ENCODE results near the gene TRHDE. TPM values are rescaled to one million over a fixed set of nuclear protein-coding genes. Genes with fewer than 3 reads are reported as not detected.

The TRHDE gene
- total RNA-seq, 4 donors from 2014 or later = 0.49 to 5.8 (median 1.1) TPM

GRCh38 chr12:72293701-72294100, 21.5 kb downstream of the TRHDE start:
- no peak for DNase-seq (ENCODE audit: low spot score in 2 of 2)
- intact Hi-C loops (cut with DNase I; ENCODE audit: low total_unique reads) = no loop called here
- H3K4me3 ChIP-seq (ENCODE audit: low read depth, poor library complexity, severe bottlenecking) = no peak overlapping the region
- WGBS, 2 donors = 80 to 86% methylated on average over 6 of the region's 6 CpGs
- TF ChIP-seq POLR2A (IDR thresholded peaks at IDR 0.05) (no peak), CTCF (IDR thresholded peaks at IDR 0.05) (no peak)

- TF ChIP-seq POLR2A (IDR thresholded peaks at IDR 0.05) (no peak), CTCF (IDR thresholded peaks at IDR 0.05) (no peak)
- DNase-seq (ENCODE audit: low spot score in 2 of 2) = no peak
- H3K4me3 ChIP-seq (ENCODE audit: low read depth, poor library complexity, severe bottlenecking) = no peak overlapping the region
- intact Hi-C loops (cut with DNase I; ENCODE audit: low total_unique reads) = no loop called here
- 81 to 89% methylated on average over 6 to 8 of the region's 8 CpGs for WGBS, 2 donors
Observed at GRCh38 chr12:72295101-72295500, 22.9 kb downstream of the TRHDE start.

DNA sequence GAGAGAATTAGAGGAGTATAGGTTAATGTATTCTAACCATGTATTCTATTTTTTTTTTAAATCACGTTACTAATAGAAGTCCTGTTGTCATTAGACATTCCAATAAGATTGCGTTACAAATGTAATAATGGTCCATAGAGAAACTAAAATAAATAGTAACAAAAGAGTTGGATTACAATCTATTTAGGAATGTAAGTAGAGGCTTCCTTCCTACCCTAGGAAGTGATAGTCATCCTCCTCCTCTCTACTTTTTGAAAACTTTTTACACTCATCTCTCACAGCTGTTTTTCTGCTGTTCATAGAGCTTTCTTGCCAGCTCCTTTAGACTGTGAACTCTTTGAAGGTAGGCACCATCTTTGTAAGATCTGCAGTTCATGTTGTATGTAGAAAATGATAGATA, 23.6 kb downstream of the TRHDE start:
- no peak for TF ChIP-seq CTCF (IDR thresholded peaks at IDR 0.05)
- no peak for TF ChIP-seq POLR2A (IDR thresholded peaks at IDR 0.05)
- intact Hi-C loops (cut with DNase I; ENCODE audit: low total_unique reads) = no loop called here
- 78 to 82% methylated on average over 2 of the region's 2 CpGs for WGBS, 2 donors

GRCh38 chr12:72296389-72296788, 24.2 kb downstream of the TRHDE start:
- no peak for TF ChIP-seq POLR2A (IDR thresholded peaks at IDR 0.05)
- TF ChIP-seq CTCF (IDR thresholded peaks at IDR 0.05) = no peak
- intact Hi-C loops (cut with DNase I; ENCODE audit: low total_unique reads) = no loop called here
- DNase-seq (ENCODE audit: low spot score in 2 of 2) = no peak
- no peak overlapping the region for H3K4me3 ChIP-seq (ENCODE audit: low read depth, poor library complexity, severe bottlenecking)
- WGBS, 2 donors = 74 to 82% methylated on average over 2 of the region's 2 CpGs

More for the DNA sequence above, 23.6 kb downstream of the TRHDE start:
- H3K4me3 ChIP-seq (ENCODE audit: low read depth, poor library complexity, severe bottlenecking) = no peak overlapping the region
- no peak for DNase-seq (ENCODE audit: low spot score in 2 of 2)

DNA sequence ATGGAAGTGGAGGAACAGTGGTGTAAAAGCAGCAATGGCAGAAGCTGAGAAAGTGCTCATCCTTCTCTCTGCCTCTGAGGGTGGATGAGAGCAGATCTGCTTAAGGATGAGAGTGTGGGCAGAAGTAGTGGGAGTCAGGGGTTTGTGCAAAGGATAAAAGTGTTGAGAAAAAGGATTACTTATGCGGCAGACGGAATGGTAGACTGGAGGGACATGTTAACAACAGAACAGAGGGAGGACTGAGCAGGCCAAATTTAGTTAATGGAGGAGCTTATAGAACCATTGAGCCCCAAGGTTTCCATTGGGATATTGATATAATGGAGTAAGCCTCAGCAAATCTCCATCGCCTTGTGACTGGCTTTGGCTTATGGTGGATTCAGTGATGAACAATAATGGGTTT, 25.5 kb downstream of the TRHDE start:
- intact Hi-C loops (cut with DNase I; ENCODE audit: low total_unique reads) = no loop called here
- WGBS, 2 donors = 63 to 65% methylated on average over 3 of the region's 3 CpGs
- no peak overlapping the region for H3K4me3 ChIP-seq (ENCODE audit: low read depth, poor library complexity, severe bottlenecking)
- TF ChIP-seq CTCF (IDR thresholded peaks at IDR 0.05) (no peak), POLR2A (IDR thresholded peaks at IDR 0.05) (no peak)
- DNase-seq (ENCODE audit: low spot score in 2 of 2) = no peak

DNA sequence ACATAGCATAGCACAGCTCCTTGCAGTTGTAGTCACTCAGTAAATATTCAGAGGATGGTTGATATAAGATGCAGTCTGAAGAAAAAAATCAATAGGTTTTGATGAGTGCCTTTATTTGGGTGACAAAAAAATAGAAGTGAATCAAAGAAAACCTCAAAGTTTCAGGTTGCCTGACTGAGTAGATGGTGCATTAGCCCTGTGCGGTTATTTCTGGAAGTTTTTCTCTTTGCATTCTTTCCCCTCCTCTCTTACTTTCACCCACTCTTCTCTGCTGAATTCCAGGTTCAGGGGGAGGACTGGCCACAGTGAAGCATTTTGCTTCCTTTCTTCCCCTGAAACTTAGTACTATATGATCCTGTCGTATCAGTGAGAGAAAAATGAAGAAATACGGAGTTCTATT, 28.6 kb downstream of the TRHDE start:
- WGBS, 2 donors = 74 to 82% methylated on average over 3 of the region's 3 CpGs
- no peak for DNase-seq (ENCODE audit: low spot score in 2 of 2)
- H3K4me3 ChIP-seq (ENCODE audit: low read depth, poor library complexity, severe bottlenecking) = no peak overlapping the region
- TF ChIP-seq POLR2A (IDR thresholded peaks at IDR 0.05) (no peak), CTCF (IDR thresholded peaks at IDR 0.05) (no peak)
- intact Hi-C loops (cut with DNase I; ENCODE audit: low total_unique reads) = no loop called here

All from lower leg skin (tissue), 4 donors.